CD4-positive, alpha-beta T cell treated with Interferon gamma for 1 hour (primary cell): ENCODE measurements around the gene ZNF217.
A peak's percentile ranks its signal among the peaks of the same experiment; 100 is the strongest.
"Not testable (repeated sequence)": the region's sequence is repeated elsewhere in the genome, so short reads cannot be mapped to it uniquely, and the experiment has no call there.

Experiments used
- DNase-seq: peaks from one replicate; pipeline ENCODE4 v3.0.0-alpha.2; 2020

Gene ZNF217

DNA sequence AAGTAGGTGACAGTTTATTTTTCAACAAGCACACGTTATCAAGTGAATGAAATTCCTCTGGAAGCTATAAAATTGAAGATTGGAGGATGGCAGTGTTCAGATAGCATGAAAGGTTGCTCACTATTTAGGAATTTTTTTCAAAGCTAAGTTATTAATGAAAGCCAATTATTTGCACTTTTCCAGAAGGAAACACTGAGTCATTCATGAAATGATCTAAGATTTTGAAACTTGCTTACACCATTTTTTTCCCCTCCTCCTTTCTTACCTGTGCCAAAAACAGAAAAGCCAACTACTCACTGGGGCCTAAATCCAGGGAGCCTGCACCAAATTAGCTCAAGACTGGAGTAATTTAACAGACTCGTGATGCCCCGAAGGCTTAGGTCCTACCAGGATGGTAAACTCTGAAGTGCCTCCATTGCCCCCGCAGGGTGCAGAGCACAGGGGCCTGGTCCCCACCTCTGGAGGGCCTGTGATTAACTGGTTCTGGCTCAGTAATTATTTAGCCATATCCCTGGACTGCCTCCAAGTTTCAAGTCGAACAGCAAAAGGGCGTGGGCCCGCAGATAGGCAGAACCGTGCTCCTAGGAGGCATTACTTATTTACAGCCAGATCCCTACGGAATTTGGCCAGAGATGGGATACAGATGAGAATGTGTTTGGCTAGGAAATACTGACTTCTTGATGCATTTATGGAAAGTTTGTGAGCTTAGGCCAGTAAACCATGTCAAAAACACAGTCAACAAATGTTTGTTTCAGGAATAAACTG lies 28.0 kb upstream of the ZNF217 start:
- no peak for DNase-seq

DNA sequence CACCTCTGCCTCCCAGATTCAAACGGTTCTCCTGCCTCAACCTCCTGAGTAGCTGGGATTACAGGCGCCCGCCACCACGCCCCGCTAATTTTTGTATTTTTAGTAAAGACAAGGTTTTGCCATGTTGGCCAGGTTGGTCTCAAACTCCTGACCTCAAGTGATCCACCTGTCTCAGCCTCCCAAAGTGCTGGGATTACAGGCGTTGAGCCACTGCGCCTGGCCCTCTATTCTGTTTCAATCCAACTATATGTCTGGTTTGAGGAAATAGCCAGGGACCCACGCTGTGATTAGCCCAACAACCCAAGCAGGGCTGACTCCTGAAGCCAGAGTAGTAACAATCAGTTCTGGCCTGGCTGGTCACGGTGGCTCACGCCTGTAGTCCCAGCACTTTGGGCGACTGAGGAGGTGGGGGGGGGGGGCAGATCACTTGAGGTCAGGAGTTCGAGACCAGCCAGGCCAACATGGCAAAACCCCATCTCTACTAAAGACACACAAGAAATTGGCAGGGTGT lies 24.9 kb upstream of the ZNF217 start:
- DNase-seq, result not testable (repeated sequence)

DNA sequence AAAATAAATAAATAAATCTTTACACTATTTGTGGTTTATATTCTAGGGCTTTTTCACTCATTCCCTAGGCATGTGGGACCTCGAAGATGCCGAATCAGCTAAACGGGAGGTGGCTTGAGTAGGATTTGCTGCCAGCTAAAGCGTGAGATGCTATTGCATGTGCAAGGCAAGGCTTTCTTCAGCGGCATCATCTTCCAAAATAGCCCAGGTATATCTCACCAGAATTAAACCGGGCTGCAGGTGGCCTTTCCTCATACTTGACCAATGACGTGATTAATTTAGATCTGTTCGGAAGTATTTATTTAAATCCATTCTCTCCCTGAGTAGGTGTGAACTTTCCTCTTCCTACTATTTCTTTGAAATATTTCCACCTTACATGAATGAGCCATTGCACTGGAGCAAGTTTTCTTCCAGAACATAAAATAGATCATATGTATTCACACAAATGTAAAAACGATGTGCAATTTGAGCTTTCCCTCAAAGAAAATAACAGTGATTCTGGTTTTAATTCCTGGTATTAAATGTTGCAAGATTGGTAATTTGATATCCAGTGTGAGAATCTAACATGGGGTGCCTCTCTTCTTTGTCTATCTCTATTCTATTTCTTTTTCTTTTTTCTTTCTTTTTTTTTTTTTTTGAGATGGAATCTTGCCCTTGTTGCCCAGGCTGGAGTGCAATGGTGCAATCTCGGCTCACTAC lies 24.3 kb upstream of the ZNF217 start:
- no peak for DNase-seq

DNA sequence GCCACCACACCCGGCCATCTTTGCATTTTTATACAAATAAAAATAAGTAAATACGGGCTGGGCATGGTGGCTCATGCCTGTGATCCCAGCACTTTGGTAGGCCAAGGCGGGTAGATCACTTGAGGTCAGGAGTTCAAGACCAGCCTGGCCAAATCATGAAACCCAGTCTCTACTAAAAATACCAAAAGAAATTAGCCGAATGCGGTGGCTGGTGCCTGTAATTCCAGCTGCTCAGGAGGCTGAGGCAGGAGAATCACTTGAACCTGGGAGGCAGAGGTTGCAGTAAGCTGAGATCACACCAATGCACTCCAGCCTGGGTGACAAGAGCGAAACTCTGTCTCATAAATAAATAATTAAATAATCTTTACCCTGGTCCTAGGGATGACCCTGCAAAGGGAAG lies 22.9 kb upstream of the ZNF217 start:
- DNase-seq, result not testable (repeated sequence)

DNA sequence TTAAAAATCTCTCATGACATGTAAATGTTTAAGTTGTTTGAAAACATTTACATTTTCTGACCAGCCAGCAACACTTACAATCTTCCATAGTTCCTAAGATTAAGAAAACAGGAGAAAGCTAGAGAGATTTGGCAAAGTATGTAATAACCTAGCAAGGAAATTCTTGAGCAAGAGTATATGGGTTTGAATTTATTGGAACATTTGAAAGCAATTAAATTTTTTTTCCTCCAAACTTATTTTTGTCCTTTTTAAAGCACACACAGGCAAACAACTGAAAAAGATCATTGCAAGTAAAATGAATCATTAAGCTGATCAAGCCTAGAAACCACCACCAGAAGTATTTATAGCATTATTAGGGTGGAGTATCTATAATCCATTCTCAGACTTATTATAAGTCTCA lies 20.1 kb upstream of the ZNF217 start:
- no peak for DNase-seq

DNA sequence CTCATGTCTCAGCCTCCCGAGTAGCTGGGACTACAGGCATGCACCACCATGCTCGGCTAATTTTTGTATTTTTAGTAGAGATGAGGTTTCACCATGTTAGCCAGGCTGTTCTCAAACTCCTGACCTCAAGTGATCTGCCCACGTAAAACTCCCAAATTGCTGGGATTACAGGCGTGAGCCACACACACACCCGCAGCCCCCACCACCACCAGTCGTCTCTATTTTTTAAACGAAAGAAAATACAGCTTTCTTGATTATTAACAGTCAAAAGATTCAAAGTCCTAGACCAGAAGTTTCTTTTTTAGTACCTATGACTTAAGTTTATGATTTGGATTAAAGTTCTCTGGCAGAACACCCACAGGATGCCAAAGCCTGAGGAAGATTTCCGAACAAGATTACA lies 18.6 kb upstream of the ZNF217 start:
- DNase-seq, result not testable (repeated sequence)

DNA sequence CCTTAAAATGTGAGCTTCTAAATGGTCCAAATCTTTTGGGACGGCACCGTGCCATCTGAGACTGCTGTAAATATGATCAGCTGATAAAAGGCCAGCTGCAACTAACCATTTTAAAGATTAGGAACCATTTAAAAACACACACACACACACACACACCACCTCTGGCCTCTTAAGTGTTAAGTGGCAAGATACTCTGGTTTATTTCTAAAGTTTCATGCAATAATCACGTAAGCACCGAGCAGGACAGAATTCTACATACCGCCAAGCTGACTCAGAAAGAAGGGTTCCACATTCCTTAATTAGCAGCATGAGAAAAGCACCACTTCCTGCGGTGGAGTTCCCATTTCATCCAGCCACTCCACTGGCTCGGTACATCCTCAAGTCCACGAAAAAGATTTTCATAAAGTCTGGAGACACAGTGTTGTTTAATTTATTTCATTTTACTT lies 17.8 kb upstream of the ZNF217 start:
- no peak for DNase-seq

DNA sequence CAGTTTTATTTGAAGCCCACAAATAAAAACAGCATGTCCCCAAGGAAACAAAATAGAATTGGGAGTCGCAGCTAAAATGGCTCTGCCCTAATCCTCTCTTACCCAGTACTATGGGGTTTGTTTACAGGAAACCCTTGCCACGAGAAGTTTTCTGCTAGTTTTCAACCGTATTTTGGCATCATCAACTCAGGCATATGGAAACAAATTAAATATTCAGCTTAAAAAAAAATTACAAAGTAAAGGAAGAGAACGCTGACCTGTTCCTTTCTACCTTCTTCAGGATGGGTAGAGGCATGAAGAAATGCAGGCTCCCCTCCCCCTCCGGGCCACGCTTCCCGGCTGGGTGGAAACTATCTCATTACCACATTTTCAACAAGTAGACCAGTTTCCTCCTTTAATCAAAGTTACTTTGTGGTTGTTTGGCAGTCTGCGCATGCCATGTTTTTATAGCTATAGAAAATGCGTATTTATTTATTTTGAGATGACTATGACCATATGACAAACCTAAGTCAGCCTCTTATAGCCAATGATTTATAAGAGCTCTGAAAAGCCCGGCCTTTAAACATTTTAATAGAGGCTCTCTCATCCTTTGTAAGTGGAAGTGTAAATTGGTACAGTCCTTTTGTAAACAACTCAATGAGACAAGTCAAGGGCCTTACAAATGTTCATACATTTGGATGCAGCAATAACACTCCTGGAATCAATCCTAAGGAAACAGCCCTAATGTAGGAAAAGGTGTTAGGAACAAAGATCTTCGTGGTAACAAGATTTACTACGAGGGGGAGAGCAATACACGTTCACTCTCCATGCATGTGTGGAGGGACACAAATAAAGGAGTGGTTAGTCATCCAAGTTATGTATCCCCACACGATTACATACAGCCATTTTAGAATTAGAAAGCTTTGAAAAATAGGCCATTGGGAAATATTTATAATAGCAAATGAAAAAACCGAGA lies 16.1 kb upstream of the ZNF217 start:
- peak; percentile 73 for DNase-seq

DNA sequence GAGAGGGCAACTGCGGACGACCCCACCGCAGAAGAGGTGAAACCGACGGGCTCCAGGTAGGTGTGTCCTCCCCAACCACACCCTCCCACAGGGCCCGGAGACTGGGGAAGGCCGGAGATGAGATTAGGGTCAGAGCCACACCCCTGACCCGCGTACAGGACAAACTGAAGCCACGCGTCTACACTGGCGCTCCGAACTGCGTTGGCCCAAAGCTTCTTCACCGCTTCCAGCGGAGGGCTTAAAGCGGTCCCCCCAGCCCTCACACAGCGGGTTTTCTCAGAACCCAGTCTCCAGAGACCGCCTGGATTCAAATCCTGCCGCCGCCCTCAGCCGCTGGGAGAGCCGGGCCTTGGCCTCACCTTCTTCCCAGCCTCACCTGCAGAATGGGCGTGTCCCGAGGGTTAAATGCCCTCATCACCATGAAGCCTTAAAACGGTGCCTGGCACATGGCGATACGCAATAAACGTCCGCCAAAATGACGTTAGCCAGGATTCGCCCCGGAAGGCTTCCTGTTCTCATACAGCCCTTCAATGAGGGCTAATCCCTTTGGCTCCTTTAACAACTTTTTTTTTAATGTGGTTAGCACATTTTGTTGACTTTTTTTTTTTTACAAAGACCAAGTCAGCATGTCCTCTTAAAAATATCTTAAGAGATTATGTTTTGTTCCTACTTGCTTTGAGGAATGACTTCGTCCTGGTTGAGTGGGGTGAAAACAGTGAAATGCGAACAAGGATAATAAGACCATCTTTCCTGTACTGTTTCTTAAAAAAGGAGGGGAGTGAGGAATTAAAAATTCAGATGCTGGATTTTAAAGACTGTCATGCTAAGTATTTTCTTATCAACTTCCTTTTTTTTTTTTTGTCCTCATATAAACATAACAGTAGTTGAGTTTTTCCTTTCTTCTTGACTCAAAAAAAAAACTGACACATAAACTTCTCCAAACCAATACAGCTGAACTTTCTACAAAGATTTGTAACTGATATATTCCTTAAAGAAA lies 15.1 kb upstream of the ZNF217 start:
- DNase-seq, result peak; percentile 26

DNA sequence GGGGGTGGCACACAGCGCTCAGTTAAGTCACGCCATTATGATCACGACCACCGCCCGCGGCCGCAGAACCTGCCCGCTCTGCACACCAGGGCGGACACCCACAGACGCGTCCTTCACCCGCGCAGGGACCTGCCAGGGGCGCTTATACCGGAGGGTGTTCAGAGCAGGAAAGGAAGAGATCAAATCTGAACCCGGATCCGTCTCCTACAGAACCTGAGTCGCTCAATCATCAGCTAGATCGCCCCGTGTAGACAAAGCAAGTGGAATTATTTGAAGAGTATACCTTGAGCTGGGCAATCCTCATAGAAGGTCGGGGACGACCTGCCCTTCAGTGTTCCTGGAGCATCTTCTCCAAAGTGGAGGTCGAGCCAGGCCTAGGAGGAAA lies 14.4 kb upstream of the ZNF217 start:
- no peak for DNase-seq

DNA sequence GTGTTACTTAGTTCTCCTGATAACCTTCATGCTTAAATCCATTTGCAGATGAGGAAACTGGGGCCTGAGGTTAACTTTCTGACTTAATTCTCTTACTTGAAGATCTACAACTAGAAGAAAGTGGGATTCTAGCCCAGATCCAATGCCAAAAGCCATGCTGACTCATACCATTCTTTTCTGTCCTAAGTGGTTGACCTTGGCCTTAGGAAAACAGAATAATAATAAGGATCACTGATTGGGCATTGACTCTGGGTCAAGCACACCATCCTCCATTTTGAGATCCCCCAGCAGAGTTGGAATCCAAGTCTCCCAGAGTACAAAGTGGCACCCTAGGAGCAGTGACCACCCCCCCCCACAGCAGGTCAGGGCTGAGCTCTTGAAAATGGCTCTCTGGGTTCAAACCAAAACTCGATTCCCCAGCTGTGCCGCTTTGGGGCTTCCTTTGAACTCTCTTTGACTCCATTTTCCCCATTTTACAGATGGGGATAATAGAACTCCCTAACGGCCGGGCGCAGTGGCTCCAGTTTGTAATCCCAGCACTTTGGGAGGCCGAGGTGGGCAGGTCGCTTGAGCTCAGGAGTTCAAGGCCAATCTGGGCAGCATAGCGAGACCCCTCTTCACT lies 12.8 kb upstream of the ZNF217 start:
- no peak for DNase-seq

DNA sequence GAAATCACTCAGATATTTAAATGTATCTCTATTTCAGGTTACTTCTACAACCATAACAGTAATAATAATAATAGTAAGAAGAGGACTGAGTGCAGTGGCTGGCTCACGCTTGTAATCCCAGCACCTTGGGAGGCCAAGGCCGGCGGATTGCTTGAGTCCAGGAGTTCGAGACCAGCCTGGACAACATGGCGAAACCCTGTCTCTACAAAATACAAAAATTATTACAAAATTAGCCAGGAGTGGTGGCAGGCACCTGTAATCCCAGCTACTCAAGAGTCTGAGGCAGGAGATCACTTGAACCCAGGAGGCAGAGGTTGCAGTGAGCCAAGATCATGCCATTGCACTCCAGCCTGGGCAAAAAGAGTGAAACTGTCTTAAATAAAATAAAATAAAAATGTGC lies 11.8 kb upstream of the ZNF217 start:
- DNase-seq, result not testable (repeated sequence)

DNA sequence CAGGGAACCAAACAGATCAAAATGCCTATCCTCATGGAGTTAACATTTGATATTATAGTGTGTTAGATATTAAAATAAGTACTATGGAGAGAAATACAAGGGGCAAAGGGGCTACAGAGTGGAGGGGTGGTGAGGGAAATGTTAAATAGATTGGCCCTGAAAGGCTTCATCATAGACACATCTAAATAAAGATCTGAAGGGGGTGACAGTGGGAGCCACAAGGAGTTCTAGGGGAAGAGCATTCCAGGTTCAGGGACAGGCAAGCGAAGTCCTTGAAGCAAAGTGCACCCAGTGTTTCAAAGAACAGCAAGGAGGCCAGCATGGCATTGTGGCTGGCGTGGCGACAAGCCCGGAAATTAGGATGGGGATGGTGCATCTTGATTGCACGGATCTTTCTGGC lies 11.2 kb upstream of the ZNF217 start:
- DNase-seq, result not testable (repeated sequence)

DNA sequence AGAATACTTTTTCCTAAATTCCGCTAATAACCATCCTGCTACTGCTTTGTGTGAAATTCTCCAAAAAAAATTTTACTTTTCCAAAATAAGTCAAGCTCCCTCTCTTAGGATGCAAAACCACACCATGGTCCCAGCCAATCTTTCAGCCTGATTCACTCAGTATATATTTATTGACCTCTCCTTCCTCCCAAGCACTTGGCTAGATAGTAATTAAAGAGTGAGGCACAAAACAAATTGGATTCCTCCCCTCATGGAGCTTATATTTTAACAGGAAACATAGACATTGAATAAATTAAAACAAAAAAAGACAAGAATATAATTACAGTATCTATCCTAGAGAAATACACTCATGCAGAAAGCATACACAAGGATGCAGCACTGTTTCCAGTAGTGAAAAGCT lies 9.0 kb upstream of the ZNF217 start:
- no peak for DNase-seq

DNA sequence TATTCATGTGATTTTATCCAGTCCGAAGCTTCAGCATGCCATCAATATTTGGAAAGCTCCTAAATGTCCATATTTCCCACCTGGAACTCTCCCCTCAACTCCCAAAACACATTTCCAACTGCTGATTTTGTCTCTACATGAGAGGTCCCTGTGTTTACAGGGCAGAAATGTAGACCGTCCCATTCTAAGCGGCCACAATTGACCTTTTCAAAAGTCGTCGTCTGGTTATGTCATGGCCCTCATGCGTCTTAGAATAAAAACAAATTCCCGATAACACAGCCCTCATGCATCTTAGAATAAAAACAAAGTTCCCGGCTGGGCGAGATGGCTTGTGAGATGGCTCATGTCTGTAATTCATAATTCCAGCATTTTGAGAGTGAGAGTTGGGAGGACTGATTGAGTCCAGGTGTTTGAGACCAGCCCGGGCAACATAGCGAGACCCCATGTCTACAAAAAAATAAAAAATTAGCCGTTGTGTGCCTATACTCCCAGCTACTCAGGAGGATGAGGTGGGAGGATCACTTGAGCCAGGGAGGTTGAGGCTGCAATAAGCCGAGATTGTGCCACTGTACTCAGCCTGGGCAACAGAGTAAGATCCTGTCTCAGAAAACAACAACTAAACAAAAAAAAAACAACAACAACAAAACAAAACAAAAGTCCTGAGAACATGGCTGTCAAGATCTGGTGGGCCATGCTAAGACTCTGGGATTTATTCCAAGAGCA lies 6.4 kb upstream of the ZNF217 start:
- DNase-seq, result no peak

DNA sequence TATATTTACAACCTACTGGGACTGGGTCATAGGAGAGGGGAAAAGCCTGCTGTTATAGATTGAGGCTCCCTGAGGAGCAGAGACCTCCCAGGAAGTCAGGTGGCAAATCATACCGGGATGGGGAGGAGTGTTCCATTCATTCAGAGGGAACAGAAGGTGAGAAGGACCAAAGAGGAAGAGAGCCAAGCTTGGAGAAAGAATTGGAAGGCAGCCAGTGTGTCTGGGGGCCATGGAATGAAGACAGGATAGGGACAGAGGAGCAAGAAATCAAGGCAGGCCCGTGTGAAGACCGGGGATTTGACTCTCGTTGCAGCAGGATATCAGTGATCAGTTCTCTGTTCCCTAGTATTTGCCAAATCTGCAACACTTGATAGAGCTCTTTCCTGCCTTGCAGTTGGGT lies 5.7 kb upstream of the ZNF217 start:
- DNase-seq, result no peak

DNA sequence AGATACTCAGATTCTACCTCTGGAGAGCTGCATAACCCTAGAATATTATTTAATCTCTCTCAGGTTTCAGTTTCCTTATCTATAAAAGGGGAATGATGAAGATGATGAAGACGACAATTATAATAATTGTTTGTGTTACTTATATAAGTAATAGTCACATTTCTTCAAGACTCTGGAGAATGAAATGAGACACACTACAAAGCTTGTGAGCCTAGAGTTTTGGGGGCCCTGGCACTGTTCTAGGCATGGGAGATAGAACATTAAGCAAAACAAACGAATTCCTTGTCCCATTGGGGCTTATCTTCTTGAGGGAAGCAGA lies 5.4 kb upstream of the ZNF217 start:
- DNase-seq, result no peak

DNA sequence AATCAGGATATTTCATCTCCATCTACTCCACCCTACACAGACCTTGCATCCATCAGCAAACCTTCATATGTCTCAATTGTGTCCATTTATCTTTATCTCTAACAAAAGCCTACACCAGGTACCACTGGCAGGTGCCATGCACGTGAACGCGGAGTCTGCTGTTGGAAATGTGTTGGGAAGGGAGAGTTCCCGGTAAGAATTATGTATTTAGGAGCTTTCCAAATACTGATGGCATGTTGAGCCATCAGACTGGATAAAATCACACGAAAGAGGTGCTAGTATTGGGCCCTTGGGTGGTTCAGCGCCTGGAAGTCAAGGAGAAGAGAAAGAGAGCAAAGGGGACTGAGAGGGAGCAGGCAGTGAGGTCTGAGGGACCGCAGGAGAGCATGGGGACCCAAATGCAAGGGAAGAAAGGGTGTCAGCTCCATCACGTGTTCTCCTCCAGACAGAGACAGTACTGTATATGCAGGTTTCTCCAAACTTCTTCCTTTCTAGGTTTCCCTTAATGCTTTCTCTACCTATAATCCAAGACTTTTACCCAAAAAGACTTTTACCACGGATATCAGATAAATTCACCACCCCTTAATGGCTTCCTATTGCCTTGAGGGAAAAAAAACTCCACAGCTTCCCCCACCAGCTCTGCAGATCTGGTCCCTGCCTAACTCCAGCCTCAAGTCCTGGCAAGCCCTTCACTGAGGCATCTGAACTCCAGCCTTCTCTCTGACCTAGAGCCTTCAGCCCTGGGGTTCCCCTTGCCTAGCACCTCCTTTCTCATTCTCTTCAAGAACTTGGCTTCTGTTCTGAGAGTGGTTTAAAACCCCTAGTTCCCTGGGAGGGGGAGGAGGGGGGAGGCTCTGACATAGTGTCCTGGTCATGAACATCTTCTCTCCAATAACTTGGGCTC lies 4.8 kb upstream of the ZNF217 start:
- no peak for DNase-seq

DNA sequence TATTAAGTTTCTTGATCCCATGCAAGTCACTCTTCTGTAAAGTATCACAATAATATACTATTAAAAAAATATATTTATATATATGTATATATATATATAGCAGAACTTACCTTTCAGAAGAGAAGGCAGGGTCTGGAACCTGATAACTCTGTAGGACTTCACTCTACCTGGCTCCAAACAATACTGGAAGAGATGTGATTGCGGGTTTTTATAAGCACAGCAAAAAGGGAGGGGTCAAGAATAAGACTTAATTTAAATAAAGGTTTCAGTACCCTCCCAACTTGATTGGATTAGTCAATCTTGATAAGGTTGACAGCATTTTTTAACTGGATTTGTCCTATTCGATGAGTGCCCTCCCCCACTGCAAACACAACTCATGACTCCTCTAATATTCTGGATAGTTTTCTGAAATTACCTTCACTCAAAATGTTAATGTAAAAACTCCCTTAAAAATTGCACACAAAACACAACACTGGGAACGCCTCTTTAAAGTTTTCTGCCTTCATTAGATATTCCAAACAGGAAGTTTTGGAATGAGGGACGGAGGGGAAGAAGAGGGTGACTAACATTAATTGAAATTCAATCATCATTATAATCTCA lies 4.0 kb upstream of the ZNF217 start:
- DNase-seq, result no peak
